OCI-LY3 (cell line): ENCODE results near the gene DZIP1L.
"Not testable (repeated sequence)": the region's sequence is repeated elsewhere in the genome, so short reads cannot be mapped to it uniquely, and the experiment has no call there.

Experiments used
- H2AFZ ChIP-seq: fragments of 200-600, 300-600 bp; shearing (Covaris generic); 2 replicates; pipeline ENCODE4 v1.6.0; 2014; ENCODE audit warnings: antibody characterized with exemption, low read depth, low read length
- H3K27ac ChIP-seq: fragments of 200-600, 300-600 bp; sonication (generic); 2 replicates; pipeline ENCODE4 v1.5.1; 2014; ENCODE audit warnings: mild to moderate bottlenecking, low read length, moderate library complexity, mixed read lengths
- H3K27me3 ChIP-seq: fragments of 200-600, 300-600 bp; sonication (generic); 2 replicates; pipeline ENCODE4 v1.6.1; 2014; ENCODE audit warnings: low read depth, low read length, mixed read lengths
- H3K36me3 ChIP-seq: fragments of 200-600, 300-600 bp; sonication (generic); replicated peaks from 2 replicates; pipeline ENCODE3; 2014; ENCODE audit warnings: low read depth, low read length, mixed read lengths
- H3K4me1 ChIP-seq: fragments of 300-600, 200-600 bp; sonication (generic); 2 replicates; pipeline ENCODE4 v1.6.1; 2014; ENCODE audit warnings: low read length, mixed read lengths
- H3K4me2 ChIP-seq: fragments of 200-600, 300-600 bp; sonication (generic); 2 replicates; pipeline ENCODE4 v1.6.1; 2014; ENCODE audit warnings: low read length, mixed read lengths
- H3K4me3 ChIP-seq: fragments of 300-600, 200-600 bp; sonication (generic); 2 replicates; pipeline ENCODE4 v1.5.1; 2014; ENCODE audit warnings: antibody characterized with exemption, mild to moderate bottlenecking, low read length, moderate library complexity
- H3K79me2 ChIP-seq: fragments of 300-600, 200-600 bp; shearing (Covaris generic); 2 replicates; pipeline ENCODE4 v1.6.1; 2014; ENCODE audit warnings: mild to moderate bottlenecking, low read length, mixed read lengths
- H3K9ac ChIP-seq: fragments of 300-600, 200-600 bp; shearing (Covaris generic); 2 replicates; pipeline ENCODE4 v1.6.0; 2014; ENCODE audit warnings: mild to moderate bottlenecking, low read length, moderate library complexity
- H3K9me3 ChIP-seq: fragments of 200-600, 300-600 bp; shearing (Covaris generic); 2 replicates; pipeline ENCODE4 v1.6.1; 2014; ENCODE audit warnings: low read length, mixed read lengths; ENCODE audit not compliant: insufficient read depth
- H4K20me1 ChIP-seq: fragments of 200-600, 300-600 bp; sonication (generic); 2 replicates; pipeline ENCODE4 v1.6.1; 2016; ENCODE audit warnings: low read length, mixed read lengths; ENCODE audit not compliant: insufficient read depth
- EZH2phosphoT487 ChIP-seq: fragments of 200-600 bp; shearing (Covaris generic); IDR thresholded peaks from 2 replicates; pipeline ENCODE4 v1.6.1; 2018; ENCODE audit warnings: antibody characterized with exemption, mixed run types, low read depth
- TF ChIP-seq, protein P1 (sequence below): fragments of 200-600, 300-600 bp; sonication (generic); IDR thresholded peaks from 2 replicates; pipeline ENCODE4 v1.5.1; 2014; ENCODE audit warnings: antibody characterized with exemption, low read length, low read depth

DZIP1L gene

DNA sequence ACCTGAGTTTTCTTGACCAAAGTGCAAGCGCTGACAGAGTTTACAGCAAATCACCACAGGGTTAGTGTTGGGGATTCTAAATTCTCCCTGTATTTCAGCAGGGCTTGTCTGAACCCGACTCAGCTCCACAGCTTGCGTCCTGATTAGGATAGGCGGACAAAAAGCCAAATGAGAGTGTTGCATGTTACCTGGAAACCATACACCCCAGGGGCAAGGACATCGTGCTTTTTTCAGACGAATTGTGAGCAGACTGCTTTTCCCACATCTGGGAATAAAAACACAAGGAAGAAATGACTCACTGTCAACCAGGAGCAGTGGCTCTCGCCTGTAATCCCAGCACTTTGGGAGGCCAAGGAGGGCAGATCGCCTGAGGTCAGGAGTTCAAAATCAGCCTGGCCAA is 3.0 kb downstream of the DZIP1L start:
- Histone ChIP-seq H3K36me3 (no peaks in the 10 kb centered on the region), H4K20me1 (no peaks in the 10 kb centered on the region), H3K9ac (no peak overlapping the region), H3K79me2 (no peaks in the 10 kb centered on the region), H2AFZ (no peak overlapping the region), H3K27me3 (peaks cover 8% of the 10 kb centered on the region), H3K4me3 (no peak overlapping the region), H3K27ac (no peak overlapping the region), H3K4me1 (no peaks in the 10 kb centered on the region), H3K9me3 (no peaks in the 10 kb centered on the region), H3K4me2 (no peak overlapping the region)
- no peak for TF ChIP-seq EZH2phosphoT487
- TF ChIP-seq, protein P1, sequence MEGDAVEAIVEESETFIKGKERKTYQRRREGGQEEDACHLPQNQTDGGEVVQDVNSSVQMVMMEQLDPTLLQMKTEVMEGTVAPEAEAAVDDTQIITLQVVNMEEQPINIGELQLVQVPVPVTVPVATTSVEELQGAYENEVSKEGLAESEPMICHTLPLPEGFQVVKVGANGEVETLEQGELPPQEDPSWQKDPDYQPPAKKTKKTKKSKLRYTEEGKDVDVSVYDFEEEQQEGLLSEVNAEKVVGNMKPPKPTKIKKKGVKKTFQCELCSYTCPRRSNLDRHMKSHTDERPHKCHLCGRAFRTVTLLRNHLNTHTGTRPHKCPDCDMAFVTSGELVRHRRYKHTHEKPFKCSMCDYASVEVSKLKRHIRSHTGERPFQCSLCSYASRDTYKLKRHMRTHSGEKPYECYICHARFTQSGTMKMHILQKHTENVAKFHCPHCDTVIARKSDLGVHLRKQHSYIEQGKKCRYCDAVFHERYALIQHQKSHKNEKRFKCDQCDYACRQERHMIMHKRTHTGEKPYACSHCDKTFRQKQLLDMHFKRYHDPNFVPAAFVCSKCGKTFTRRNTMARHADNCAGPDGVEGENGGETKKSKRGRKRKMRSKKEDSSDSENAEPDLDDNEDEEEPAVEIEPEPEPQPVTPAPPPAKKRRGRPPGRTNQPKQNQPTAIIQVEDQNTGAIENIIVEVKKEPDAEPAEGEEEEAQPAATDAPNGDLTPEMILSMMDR = no peak

- Histone ChIP-seq H3K36me3 (no peaks in the 10 kb centered on the region), H3K27me3 (no peaks in the 10 kb centered on the region), H3K27ac (no peak overlapping the region), H3K4me3 (no peak overlapping the region), H3K4me2 (no peak overlapping the region), H3K79me2 (no peaks in the 10 kb centered on the region), H3K9ac (no peak overlapping the region), H4K20me1 (no peaks in the 10 kb centered on the region), H3K9me3 (no peaks in the 10 kb centered on the region), H3K4me1 (no peaks in the 10 kb centered on the region), H2AFZ (no peak overlapping the region)
- TF ChIP-seq EZH2phosphoT487 = no peak
- TF ChIP-seq, protein P1 = no peak
Measured at GRCh38 chr3:138105598-138105997, 9.8 kb downstream of the DZIP1L start.

- Histone ChIP-seq H2AFZ (no peak overlapping the region), H3K4me2 (no peak overlapping the region), H3K9me3 (no peaks in the 10 kb centered on the region), H3K4me1 (no peaks in the 10 kb centered on the region), H3K36me3 (no peaks in the 10 kb centered on the region), H3K9ac (no peak overlapping the region), H3K4me3 (no peak overlapping the region), H3K79me2 (no peaks in the 10 kb centered on the region), H4K20me1 (no peaks in the 10 kb centered on the region), H3K27ac (no peak overlapping the region), H3K27me3 (no peaks in the 10 kb centered on the region)
- TF ChIP-seq, protein P1 = no peak
- TF ChIP-seq EZH2phosphoT487 = no peak
Measured at GRCh38 chr3:138103466-138103865, 11.9 kb downstream of the DZIP1L start.

DNA sequence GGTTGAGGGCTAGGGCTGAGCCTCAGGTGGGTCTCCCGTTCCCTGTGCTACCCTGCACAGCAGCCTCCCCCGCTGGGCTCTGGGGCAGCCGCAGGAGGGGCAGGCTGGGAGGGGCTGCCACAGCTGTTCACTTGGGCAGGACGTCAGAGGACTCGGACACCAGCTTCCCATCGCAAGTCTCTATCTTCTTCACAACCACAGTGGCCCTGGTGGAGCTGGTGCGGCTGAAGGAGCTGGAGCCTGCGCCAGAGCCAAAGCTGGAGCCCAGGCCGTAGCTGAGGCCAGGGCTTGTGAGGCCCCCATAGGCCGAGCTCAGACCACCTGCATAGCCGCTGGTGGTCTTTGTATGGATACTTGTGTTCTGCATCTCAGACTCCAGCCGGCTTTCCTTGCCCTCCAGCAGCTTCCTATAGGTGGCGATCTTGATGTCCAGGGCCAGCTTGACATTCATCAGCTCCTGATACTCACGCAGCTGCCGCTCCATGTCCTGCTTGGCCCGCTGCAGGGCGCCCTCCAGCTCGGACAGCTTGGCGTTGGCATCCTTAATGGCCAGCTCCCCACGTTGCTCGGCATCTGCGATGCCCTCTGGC is 14.0 kb downstream of the DZIP1L start:
- not testable (repeated sequence) for H3K36me3 ChIP-seq, H2AFZ ChIP-seq, H4K20me1 ChIP-seq, H3K27me3 ChIP-seq, H3K9me3 ChIP-seq, H3K27ac ChIP-seq, H3K4me3 ChIP-seq, H3K4me2 ChIP-seq, H3K9ac ChIP-seq, H3K79me2 ChIP-seq, H3K4me1 ChIP-seq

DNA sequence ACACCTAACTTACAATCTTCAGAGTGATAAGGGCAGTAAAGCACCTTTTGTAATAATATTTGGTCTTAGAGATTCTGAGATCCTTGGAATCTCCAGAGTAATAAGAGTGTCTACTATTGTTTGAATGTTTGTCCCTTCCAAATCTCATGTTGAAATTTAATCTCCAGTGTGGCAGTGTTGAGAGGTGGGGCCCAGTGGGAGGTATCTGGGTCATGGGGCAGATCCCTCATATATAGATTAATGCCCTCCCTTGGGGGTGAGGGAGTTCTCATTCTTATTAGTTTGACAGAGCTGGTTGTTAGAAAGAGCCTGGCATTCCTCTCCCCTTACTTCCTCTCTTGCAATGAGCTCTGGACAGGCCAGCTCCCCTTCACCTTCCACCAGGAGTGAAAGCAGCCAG is 16.0 kb downstream of the DZIP1L start:
- H3K9ac ChIP-seq = no peak overlapping the region
- no peak overlapping the region for H2AFZ ChIP-seq
- no peaks in the 10 kb centered on the region for H3K4me1 ChIP-seq
- no peak overlapping the region for H3K27ac ChIP-seq
- H3K27me3 ChIP-seq = peaks cover 11% of the 10 kb centered on the region; the same call in 1 of the 2 replicates
- TF ChIP-seq EZH2phosphoT487 = no peak
- TF ChIP-seq, protein P1 = no peak
- no peaks in the 10 kb centered on the region for H3K36me3 ChIP-seq
- H3K4me3 ChIP-seq = no peak overlapping the region
- H3K9me3 ChIP-seq = no peaks in the 10 kb centered on the region
- H3K79me2 ChIP-seq = no peaks in the 10 kb centered on the region
- no peaks in the 10 kb centered on the region for H4K20me1 ChIP-seq
- H3K4me2 ChIP-seq = no peak overlapping the region
